ENCODE measurements around the gene GUCY2D. TPM values are rescaled to one million over a fixed set of nuclear protein-coding genes. Genes with fewer than 3 reads are reported as not detected.

The GUCY2D gene
- total RNA-seq, 2 donors from 2014 or later, result 1.2 to 1.6 TPM

DNA sequence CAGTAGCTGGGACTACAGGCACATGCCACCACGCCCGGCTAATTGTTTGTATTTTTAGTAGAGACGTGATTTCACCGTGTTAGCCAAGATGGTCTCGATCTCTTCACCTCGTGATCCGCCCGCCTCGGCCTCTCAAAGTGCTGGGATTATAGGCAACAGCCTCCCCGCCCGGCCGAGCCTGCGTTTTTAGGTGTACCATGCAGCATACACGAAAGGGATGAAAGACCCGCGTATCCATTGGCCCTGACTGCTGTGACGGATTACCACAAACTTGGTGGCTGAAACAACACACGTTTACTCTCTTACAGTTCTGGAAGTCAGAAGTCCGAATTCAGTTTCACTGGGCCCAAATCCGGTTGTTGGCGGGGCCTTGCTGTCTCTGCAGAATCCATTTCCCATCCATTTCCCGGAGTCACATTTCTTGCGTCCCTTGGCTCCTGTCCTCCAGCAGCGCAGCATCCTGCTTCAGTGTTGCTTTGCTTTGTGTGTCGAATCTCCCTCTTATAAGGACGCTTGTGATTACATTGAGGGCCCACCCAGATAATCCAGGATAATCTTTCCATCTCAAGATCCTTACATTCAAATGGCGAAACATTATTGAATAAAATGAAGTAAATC is 8.3 kb upstream of the GUCY2D start:
- no peak for TF ChIP-seq CTCF (conservative IDR thresholded peaks at IDR 0.05)
- H3K27me3 Mint-ChIP-seq (ENCODE audit: insufficient read depth), result peaks cover 36% of the 10 kb centered on the region
- Histone ChIP-seq H3K9ac (ENCODE audit: extremely low read depth, low read length, poor library complexity, severe bottlenecking) (no peak overlapping the region), H3K27ac (ENCODE audit: low read depth, low read length) (no peak overlapping the region), H3K36me3 (ENCODE audit: control insufficient read depth, insufficient read depth, low read length) (no peaks in the 10 kb centered on the region), H3K4me1 (ENCODE audit: control insufficient read depth, insufficient read depth, low read length) (no peaks in the 10 kb centered on the region), H3K9me3 (ENCODE audit: control insufficient read depth, low read length) (no peaks in the 10 kb centered on the region), H3K4me3 (ENCODE audit: low read length) (no peak overlapping the region), H3K27me3 (ENCODE audit: control insufficient read depth, insufficient read depth, low read length, poor library complexity, severe bottlenecking) (peaks cover 6% of the 10 kb centered on the region)
- DNase-seq, result no peak
- H3K36me3 Mint-ChIP-seq (ENCODE audit: low read depth), result no peaks in the 10 kb centered on the region
- 91 to 92% methylated on average over 21 to 26 of the region's 27 CpGs for WGBS, 2 experiments (ENCODE audit: insufficient coverage in 1 of 2, insufficient read length in 1 of 2)
- peaks cover 3% of the 10 kb centered on the region for H3K9me3 Mint-ChIP-seq
- no peak overlapping the region for H3K4me3 Mint-ChIP-seq
- H3K4me1 Mint-ChIP-seq, result peaks cover 2% of the 10 kb centered on the region
- H3K27ac Mint-ChIP-seq, result no peak overlapping the region

DNA sequence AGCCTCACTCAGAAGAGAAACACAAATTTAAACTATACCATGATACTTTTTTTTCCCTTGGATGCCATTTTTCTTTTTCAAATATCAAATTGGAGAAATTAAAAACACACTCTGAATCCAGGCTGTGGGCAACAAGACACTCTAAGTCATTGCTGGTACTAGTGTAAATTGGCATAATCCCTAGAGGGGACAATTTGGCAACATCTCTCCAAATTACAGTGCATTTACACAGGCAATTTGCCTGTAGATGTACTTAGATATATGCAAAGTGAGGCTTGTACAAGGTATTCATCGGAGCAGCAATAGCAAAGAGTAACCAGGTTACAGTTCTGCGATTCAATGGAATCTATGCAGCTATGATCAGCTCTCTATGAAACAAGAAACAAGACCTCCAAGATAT is 6.7 kb upstream of the GUCY2D start:
- Mint-ChIP-seq H3K9me3 (peaks cover under 1% of the 10 kb centered on the region), H3K27ac (no peak overlapping the region), H3K27me3 (ENCODE audit: insufficient read depth) (peaks cover 30% of the 10 kb centered on the region), H3K36me3 (ENCODE audit: low read depth) (no peaks in the 10 kb centered on the region), H3K4me3 (no peak overlapping the region), H3K4me1 (peaks cover 2% of the 10 kb centered on the region)
- Histone ChIP-seq H3K36me3 (ENCODE audit: control insufficient read depth, insufficient read depth, low read length) (no peaks in the 10 kb centered on the region), H3K9ac (ENCODE audit: extremely low read depth, low read length, poor library complexity, severe bottlenecking) (no peak overlapping the region), H3K4me3 (ENCODE audit: low read length) (no peak overlapping the region), H3K9me3 (ENCODE audit: control insufficient read depth, low read length) (no peaks in the 10 kb centered on the region), H3K27me3 (ENCODE audit: control insufficient read depth, insufficient read depth, low read length, poor library complexity, severe bottlenecking) (peaks cover 19% of the 10 kb centered on the region), H3K4me1 (ENCODE audit: control insufficient read depth, insufficient read depth, low read length) (no peaks in the 10 kb centered on the region), H3K27ac (ENCODE audit: low read depth, low read length) (no peak overlapping the region)
- DNase-seq, result no peak
- TF ChIP-seq CTCF (conservative IDR thresholded peaks at IDR 0.05), result no peak
- WGBS, 2 experiments (ENCODE audit: insufficient coverage in 1 of 2, insufficient read length in 1 of 2), result 97 to 100% methylated on average over 2 of the region's 2 CpGs

- 64 to 67% methylated on average over 4 to 5 of the region's 5 CpGs for WGBS, 2 experiments (ENCODE audit: insufficient coverage in 1 of 2, insufficient read length in 1 of 2)
- Histone ChIP-seq H3K4me1 (ENCODE audit: control insufficient read depth, insufficient read depth, low read length) (no peaks in the 10 kb centered on the region), H3K27ac (ENCODE audit: low read depth, low read length) (no peak overlapping the region), H3K4me3 (ENCODE audit: low read length) (no peak overlapping the region), H3K36me3 (ENCODE audit: control insufficient read depth, insufficient read depth, low read length) (no peaks in the 10 kb centered on the region), H3K9ac (ENCODE audit: extremely low read depth, low read length, poor library complexity, severe bottlenecking) (no peak overlapping the region), H3K27me3 (ENCODE audit: control insufficient read depth, insufficient read depth, low read length, poor library complexity, severe bottlenecking) (peaks cover 33% of the 10 kb centered on the region), H3K9me3 (ENCODE audit: control insufficient read depth, low read length) (no peaks in the 10 kb centered on the region)
- Mint-ChIP-seq H3K4me1 (peaks cover 4% of the 10 kb centered on the region), H3K36me3 (ENCODE audit: low read depth) (no peaks in the 10 kb centered on the region), H3K9me3 (no peaks in the 10 kb centered on the region), H3K27ac (no peak overlapping the region), H3K4me3 (no peak overlapping the region), H3K27me3 (ENCODE audit: insufficient read depth) (peaks cover 36% of the 10 kb centered on the region)
- DNase-seq, result peak; percentile 90
- peak; percentile 73 for TF ChIP-seq CTCF (conservative IDR thresholded peaks at IDR 0.05)
Observed at GRCh38 chr17:7997186-7997585, 5.2 kb upstream of the GUCY2D start.

Measured in endodermal cell (in vitro differentiated cells).